Central memory CD8-positive, alpha-beta T cell (primary cell): Measurements from ENCODE around the gene FTCD.

Experiments used
- ATAC-seq: fragments of 150-1000 bp; cut with Tn5 transposase; replicated peaks from 2 replicates; pipeline ENCODE4 v1.10.0; 2022; ENCODE audit warnings: mild to moderate bottlenecking, moderate FRiP score, moderate number of reproducible peaks; ENCODE audit not compliant: poor library complexity, severe bottlenecking; ENCODE audit errors: extremely low read depth
- DNase-seq, 2 donors: peaks; one replicate each; pipeline ENCODE4 v3.0.0; 2021; ENCODE audit warnings: low spot score in 2 of 2
- H3K27ac Mint-ChIP-seq: one replicate; pipeline ENCODE4 v1.8.0; 2022; ENCODE audit warnings: low read depth, mild to moderate bottlenecking, moderate library complexity, mixed read lengths
- H3K27me3 Mint-ChIP-seq: one replicate; pipeline ENCODE4 v1.8.0; 2022; ENCODE audit warnings: mixed read lengths
- H3K36me3 Mint-ChIP-seq: one replicate; pipeline ENCODE4 v1.8.0; 2022; ENCODE audit warnings: mild to moderate bottlenecking, moderate library complexity, mixed read lengths; ENCODE audit not compliant: insufficient read depth
- H3K4me1 Mint-ChIP-seq: one replicate; pipeline ENCODE4 v1.8.0; 2022; ENCODE audit warnings: mixed read lengths
- H3K4me3 Mint-ChIP-seq: one replicate; pipeline ENCODE4 v1.8.0; 2022; ENCODE audit warnings: mild to moderate bottlenecking, moderate library complexity, mixed read lengths
- H3K9me3 Mint-ChIP-seq: one replicate; pipeline ENCODE4 v1.8.0; 2022; ENCODE audit warnings: mixed read lengths

The FTCD gene

GRCh38 chr21:46122237-46122671 is 33.1 kb downstream of the FTCD start:
- ATAC-seq = no peak
- Mint-ChIP-seq H3K4me1 (no peaks in the 10 kb centered on the region), H3K9me3 (no peaks in the 10 kb centered on the region), H3K4me3 (no peak overlapping the region), H3K36me3 (peaks cover 13% of the 10 kb centered on the region), H3K27me3 (no peaks in the 10 kb centered on the region), H3K27ac (no peak overlapping the region)
- DNase-seq = no peak

DNA sequence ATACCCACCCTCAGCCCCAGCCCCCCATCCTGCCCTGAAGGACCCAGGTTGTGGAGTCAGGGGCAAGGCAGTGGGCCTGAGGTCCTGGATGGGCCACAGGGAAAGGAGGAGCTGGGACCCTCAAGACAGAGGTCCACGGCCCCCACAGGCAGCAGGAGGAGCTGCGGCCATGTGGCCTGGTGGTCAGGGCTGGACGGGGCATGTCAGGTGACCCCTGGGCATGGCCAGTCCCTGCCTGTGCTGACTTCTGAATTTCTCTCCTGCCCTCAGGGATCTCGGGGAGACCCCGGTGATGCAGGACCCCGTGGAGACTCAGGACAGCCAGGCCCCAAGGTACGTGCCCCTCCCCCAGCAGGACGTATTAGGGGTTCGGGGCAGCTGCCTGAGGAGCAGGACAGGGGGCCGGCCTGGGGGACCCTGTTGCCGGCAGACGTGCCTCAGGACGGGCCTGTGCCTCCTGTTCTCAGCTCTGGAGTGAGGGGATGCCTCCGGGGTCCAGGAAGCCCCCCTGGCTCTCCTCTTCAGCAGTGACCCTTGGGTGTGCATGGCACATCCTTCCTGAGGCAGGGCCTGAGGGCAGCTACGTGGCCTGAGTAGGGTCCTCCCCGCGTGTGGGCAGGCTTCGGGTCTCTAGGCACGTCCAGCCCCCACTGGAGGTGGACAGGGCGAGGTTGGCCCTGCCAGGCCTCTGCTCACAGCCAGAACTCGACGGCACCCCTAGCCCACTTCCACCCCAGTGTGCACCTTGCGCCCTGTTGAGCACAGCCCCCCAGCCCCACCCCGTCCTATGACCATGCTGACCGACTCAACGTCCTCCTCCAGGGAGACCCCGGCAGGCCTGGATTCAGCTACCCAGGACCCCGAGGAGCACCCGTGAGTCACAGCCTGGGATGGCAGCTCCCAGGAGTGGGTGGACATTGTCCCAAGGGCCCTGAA is 33.8 kb downstream of the FTCD start:
- ATAC-seq = no peak
- DNase-seq = no peak
- Mint-ChIP-seq H3K27ac (no peak overlapping the region), H3K36me3 (peaks cover 15% of the 10 kb centered on the region), H3K9me3 (no peaks in the 10 kb centered on the region), H3K27me3 (no peaks in the 10 kb centered on the region), H3K4me1 (no peaks in the 10 kb centered on the region), H3K4me3 (no peak overlapping the region)

GRCh38 chr21:46120301-46121285 is 34.8 kb downstream of the FTCD start:
- H3K9me3 Mint-ChIP-seq = no peaks in the 10 kb centered on the region
- ATAC-seq (no peak), DNase-seq (no peak)

DNA sequence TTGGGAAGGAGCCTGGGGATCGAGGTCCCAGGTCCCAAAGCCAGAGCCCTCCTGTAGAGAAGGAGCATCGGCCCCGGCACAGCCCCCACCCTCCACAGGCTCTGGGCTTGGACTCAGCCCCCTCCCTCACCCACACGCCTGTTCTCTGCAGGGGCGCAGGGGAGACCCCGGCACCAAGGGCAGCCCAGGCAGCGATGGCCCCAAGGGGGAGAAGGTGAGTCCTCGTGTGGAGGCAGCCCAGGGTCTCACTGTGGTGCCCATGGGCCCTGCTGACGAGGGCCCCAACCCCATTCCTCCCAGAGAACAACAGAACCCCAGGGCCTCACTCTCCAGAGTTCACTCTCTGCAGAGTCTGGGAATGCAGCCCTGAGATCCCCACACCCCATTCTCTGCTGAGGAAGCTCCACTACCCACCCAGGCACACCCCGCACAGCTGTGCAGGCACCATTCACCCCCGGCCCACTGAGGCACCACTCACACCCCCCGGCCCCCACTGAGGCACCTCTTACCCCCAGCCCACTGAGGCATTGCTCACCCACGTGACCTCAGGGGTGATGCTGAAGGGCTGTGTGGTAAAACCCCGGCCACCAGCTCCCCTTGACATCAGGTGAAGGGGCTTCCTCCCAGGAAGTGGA is 35.6 kb downstream of the FTCD start:
- Mint-ChIP-seq H3K27ac (no peak overlapping the region), H3K4me3 (no peak overlapping the region), H3K27me3 (no peaks in the 10 kb centered on the region), H3K4me1 (no peaks in the 10 kb centered on the region), H3K36me3 (peaks cover 15% of the 10 kb centered on the region), H3K9me3 (no peaks in the 10 kb centered on the region)
- ATAC-seq (no peak), DNase-seq (no peak)

More at GRCh38 chr21:46120301-46121285, 34.8 kb downstream of the FTCD start:
- no peak overlapping the region for H3K27ac Mint-ChIP-seq
- H3K36me3 Mint-ChIP-seq = peaks cover 15% of the 10 kb centered on the region
- no peaks in the 10 kb centered on the region for H3K27me3 Mint-ChIP-seq
- no peaks in the 10 kb centered on the region for H3K4me1 Mint-ChIP-seq
- H3K4me3 Mint-ChIP-seq = no peak overlapping the region

GRCh38 chr21:46119144-46119636 is 36.2 kb downstream of the FTCD start:
- Mint-ChIP-seq H3K27ac (no peak overlapping the region), H3K9me3 (no peaks in the 10 kb centered on the region), H3K4me1 (no peaks in the 10 kb centered on the region), H3K27me3 (no peaks in the 10 kb centered on the region), H3K36me3 (peaks cover 15% of the 10 kb centered on the region), H3K4me3 (no peak overlapping the region)
- DNase-seq = no peak
- ATAC-seq = no peak

- Mint-ChIP-seq H3K27ac (no peak overlapping the region), H3K4me1 (no peaks in the 10 kb centered on the region), H3K36me3 (peaks cover 20% of the 10 kb centered on the region), H3K27me3 (no peaks in the 10 kb centered on the region), H3K4me3 (no peak overlapping the region), H3K9me3 (no peaks in the 10 kb centered on the region)
- ATAC-seq (no peak), DNase-seq (no peak)
These were observed 36.8 kb downstream of the FTCD start for GRCh38 chr21:46118316-46119143.

- DNase-seq (no peak), ATAC-seq (no peak)
- Mint-ChIP-seq H3K27me3 (no peaks in the 10 kb centered on the region), H3K27ac (no peak overlapping the region), H3K9me3 (no peaks in the 10 kb centered on the region), H3K36me3 (peaks cover 22% of the 10 kb centered on the region), H3K4me1 (no peaks in the 10 kb centered on the region), H3K4me3 (no peak overlapping the region)
These were observed 37.6 kb downstream of the FTCD start for GRCh38 chr21:46117586-46118315.

DNA sequence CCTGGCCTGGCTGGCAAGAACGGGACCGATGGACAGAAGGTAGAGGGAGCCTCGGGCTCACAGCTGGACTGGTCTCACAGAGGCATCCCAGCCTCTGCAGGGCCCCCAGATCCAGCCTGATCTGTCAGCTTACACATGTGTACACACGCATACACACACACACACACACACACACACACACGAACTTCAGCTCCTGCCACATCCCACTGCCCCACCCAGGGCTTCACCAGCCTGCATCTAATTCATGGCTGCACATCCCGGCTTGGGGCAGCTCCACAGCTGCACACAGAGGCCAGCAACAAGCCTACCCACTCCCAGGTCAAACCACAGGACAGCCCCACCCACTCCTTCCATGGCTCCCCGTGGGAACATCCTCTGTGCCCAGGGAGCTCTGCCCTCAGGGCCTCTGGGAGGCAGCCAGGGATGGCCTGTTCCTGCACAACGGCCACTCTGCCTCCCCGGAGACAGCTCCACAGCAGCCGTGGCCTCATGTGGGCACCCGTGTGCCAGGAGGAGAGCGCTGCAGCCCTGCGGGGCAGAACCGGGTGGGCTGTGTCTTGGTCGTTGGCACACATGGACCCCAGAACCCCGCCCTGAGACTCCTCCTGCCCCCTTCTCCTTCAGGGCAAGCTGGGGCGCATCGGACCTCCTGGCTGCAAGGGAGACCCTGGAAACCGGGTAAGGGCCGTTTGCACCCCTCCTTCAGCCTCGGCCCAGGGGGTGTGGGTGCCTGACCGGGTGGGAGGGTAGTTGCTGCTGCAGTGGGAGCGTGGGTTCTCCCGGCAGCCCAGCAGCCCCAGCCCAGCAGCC is 38.4 kb downstream of the FTCD start:
- no peak for ATAC-seq
- Mint-ChIP-seq H3K4me1 (no peaks in the 10 kb centered on the region), H3K27me3 (no peaks in the 10 kb centered on the region), H3K36me3 (peaks cover 22% of the 10 kb centered on the region), H3K27ac (no peak overlapping the region), H3K9me3 (no peaks in the 10 kb centered on the region), H3K4me3 (no peak overlapping the region)
- no peak for DNase-seq

DNA sequence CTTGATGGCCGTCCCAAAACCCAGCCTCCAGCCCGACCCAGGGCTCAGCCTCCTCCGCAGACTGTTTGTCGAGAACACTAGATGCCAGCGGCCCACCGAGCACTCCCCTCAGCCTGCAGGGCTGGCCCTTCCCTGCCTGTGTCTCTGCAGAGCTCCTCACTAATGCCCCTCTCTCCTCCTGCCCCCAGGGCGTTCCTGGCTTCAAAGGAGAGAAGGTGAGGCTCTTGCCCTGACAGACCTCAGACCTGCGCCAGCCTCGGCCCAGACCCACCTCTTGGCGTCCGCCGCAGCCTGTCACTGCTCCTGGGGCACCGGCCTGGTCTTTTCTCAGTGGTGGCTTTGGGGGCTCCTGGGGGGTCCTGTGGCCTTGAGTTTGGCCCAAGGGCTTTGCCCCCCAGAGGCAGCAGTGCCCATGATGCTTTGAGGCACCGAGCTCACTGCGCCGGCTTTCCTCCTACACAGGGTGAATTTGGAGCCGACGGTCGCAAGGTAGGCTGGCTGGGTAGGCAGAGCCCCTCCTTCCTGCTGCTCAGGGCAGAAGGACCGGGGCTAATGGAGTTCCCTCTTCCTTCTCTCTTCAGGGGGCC is 39.1 kb downstream of the FTCD start:
- Mint-ChIP-seq H3K36me3 (peaks cover 22% of the 10 kb centered on the region), H3K27me3 (no peaks in the 10 kb centered on the region), H3K4me3 (no peak overlapping the region), H3K27ac (no peak overlapping the region), H3K4me1 (no peaks in the 10 kb centered on the region), H3K9me3 (no peaks in the 10 kb centered on the region)
- ATAC-seq (no peak), DNase-seq (no peak)

- Mint-ChIP-seq H3K27me3 (no peaks in the 10 kb centered on the region), H3K4me1 (no peaks in the 10 kb centered on the region), H3K36me3 (peaks cover 25% of the 10 kb centered on the region), H3K4me3 (no peak overlapping the region), H3K9me3 (no peaks in the 10 kb centered on the region), H3K27ac (no peak overlapping the region)
- DNase-seq = no peak
- ATAC-seq = no peak
These were observed 39.8 kb downstream of the FTCD start for GRCh38 chr21:46115441-46116188.
